Measurements from ENCODE around the gene PARD3B. TPM values are rescaled to one million over a fixed set of nuclear protein-coding genes. Genes with fewer than 3 reads are reported as not detected.

The PARD3B gene
- polyA plus RNA-seq, 3 donors: not detected

- no peaks in the 10 kb centered on the region for H3K36me3 ChIP-seq (replicated peaks in 1 of 2; ENCODE audit: control insufficient read depth in 1 of 2, insufficient read depth in 2 of 2, low read length in 2 of 2)
- 100% methylated on average over 3 of the region's 6 CpGs for WGBS (ENCODE audit: insufficient coverage)
- intact Hi-C loops (cut with micrococcal nuclease): no loop called here
- H3K9ac ChIP-seq (ENCODE audit: insufficient read depth, low read length, poor library complexity, severe bottlenecking): no peak overlapping the region
- no peak overlapping the region for H3K4me3 ChIP-seq (replicated peaks in 1 of 3; ENCODE audit: low read depth in 2 of 3, low read length in 3 of 3)
- no peak for TF ChIP-seq CTCF (IDR thresholded peaks at IDR 0.05)
- H3K9me3 ChIP-seq (replicated peaks in 1 of 2; ENCODE audit: control insufficient read depth in 1 of 2, insufficient read depth in 1 of 2, low read length in 2 of 2): no peaks in the 10 kb centered on the region
- Mint-ChIP-seq H3K4me1 (peaks cover 3% of the 10 kb centered on the region), H3K27ac (no peak overlapping the region), H3K4me3 (no peak overlapping the region), H3K27me3 (ENCODE audit: low read depth in 3 of 3) (peaks cover 0 to 2% (median 2%) of the 10 kb centered on the region in 3 donors), H3K36me3 (no peaks in the 10 kb centered on the region), H3K9me3 (peaks cover 0 to 2% (median 0%) of the 10 kb centered on the region in 7 donors)
- H3K79me2 ChIP-seq (ENCODE audit: insufficient read depth, low read length): no peaks in the 10 kb centered on the region
- H3K27ac ChIP-seq (ENCODE audit: low read depth in 1 of 2, low read length in 2 of 2): no peak overlapping the region
- H4K20me1 ChIP-seq (ENCODE audit: insufficient read depth, low read length): no peaks in the 10 kb centered on the region
- no peaks in the 10 kb centered on the region for H3K4me1 ChIP-seq (ENCODE audit: control insufficient read depth in 1 of 2, insufficient read depth in 2 of 2, low read length in 2 of 2)
- H3K27me3 ChIP-seq (ENCODE audit: control insufficient read depth in 2 of 2, insufficient read depth in 2 of 2, low read length in 2 of 2): no peaks in the 10 kb centered on the region
- H2AFZ ChIP-seq (ENCODE audit: insufficient read depth, low read depth, low read length, poor library complexity, severe bottlenecking): no peak overlapping the region
- no peak overlapping the region for H3K4me2 ChIP-seq (replicated peaks; ENCODE audit: extremely low read depth, low read length, poor library complexity, severe bottlenecking)
- no peak for DNase-seq
These were observed 955.7 kb downstream of the PARD3B start for GRCh38 chr2:205500951-205501350.

- H3K4me1 Mint-ChIP-seq: peaks cover 3% of the 10 kb centered on the region
- Histone ChIP-seq H3K9me3 (replicated peaks in 1 of 2; ENCODE audit: control insufficient read depth in 1 of 2, insufficient read depth in 1 of 2, low read length in 2 of 2) (no peaks in the 10 kb centered on the region), H3K9ac (ENCODE audit: insufficient read depth, low read length, poor library complexity, severe bottlenecking) (no peak overlapping the region), H3K36me3 (replicated peaks in 1 of 2; ENCODE audit: control insufficient read depth in 1 of 2, insufficient read depth in 2 of 2, low read length in 2 of 2) (no peaks in the 10 kb centered on the region), H3K27me3 (ENCODE audit: control insufficient read depth in 2 of 2, insufficient read depth in 2 of 2, low read length in 2 of 2) (no peaks in the 10 kb centered on the region), H3K4me1 (ENCODE audit: control insufficient read depth in 1 of 2, insufficient read depth in 2 of 2, low read length in 2 of 2) (no peaks in the 10 kb centered on the region), H3K4me2 (replicated peaks; ENCODE audit: extremely low read depth, low read length, poor library complexity, severe bottlenecking) (no peak overlapping the region), H4K20me1 (ENCODE audit: insufficient read depth, low read length) (no peaks in the 10 kb centered on the region), H3K79me2 (ENCODE audit: insufficient read depth, low read length) (no peaks in the 10 kb centered on the region), H2AFZ (ENCODE audit: insufficient read depth, low read depth, low read length, poor library complexity, severe bottlenecking) (no peak overlapping the region), H3K4me3 (replicated peaks in 1 of 3; ENCODE audit: low read depth in 2 of 3, low read length in 3 of 3) (no peak overlapping the region), H3K27ac (ENCODE audit: low read depth in 1 of 2, low read length in 2 of 2) (no peak overlapping the region)
- H3K27me3 Mint-ChIP-seq (ENCODE audit: low read depth in 3 of 3): peaks cover 0 to 4% (median 1%) of the 10 kb centered on the region in 3 donors
- H3K9me3 Mint-ChIP-seq: peaks cover 0 to 2% (median 0%) of the 10 kb centered on the region in 7 donors
- H3K36me3 Mint-ChIP-seq: no peaks in the 10 kb centered on the region
- H3K4me3 Mint-ChIP-seq: no peak overlapping the region
- intact Hi-C loops (cut with micrococcal nuclease): no loop called here
- DNase-seq: no peak
- no peak overlapping the region for H3K27ac Mint-ChIP-seq
- 90% methylated on average over 4 of the region's 7 CpGs for WGBS (ENCODE audit: insufficient coverage)
- TF ChIP-seq CTCF (IDR thresholded peaks at IDR 0.05): no peak
These were observed 956.6 kb downstream of the PARD3B start for GRCh38 chr2:205501826-205502225.

All from CD14-positive monocyte (primary cell).